ENCODE measurements around the gene FOXJ1. TPM values are rescaled to one million over a fixed set of nuclear protein-coding genes. Genes with fewer than 3 reads are reported as not detected.

The FOXJ1 gene
- total and polyA plus RNA-seq, 2 experiments from 2014 or later: 0.12 to 0.18 TPM

GRCh38 chr17:76104140-76104895 lies 36.7 kb downstream of the FOXJ1 start:
- no peak for DNase-seq (ENCODE audit: low read depth in 1 of 2, low spot score in 1 of 2)

GRCh38 chr17:76103274-76104139 lies 37.5 kb downstream of the FOXJ1 start, which contains the start of gene EXOC7:
Gene EXOC7, minus strand, starts transcription at chr17:76103787. Its CDS starts 95 bp downstream, at chr17:76103692.
- no peak for TF ChIP-seq CTCF (IDR thresholded peaks at IDR 0.05; ENCODE audit: low read depth, low read length)
- peak; percentile 92 to 97 for DNase-seq (ENCODE audit: low read depth in 1 of 2, low spot score in 1 of 2)
- H3K27ac ChIP-seq: peak within 1 kb of the TSS; percentile 79
- H3K9me3 ChIP-seq (ENCODE audit: low read depth): no peaks in the 10 kb centered on the region
- H3K27me3 ChIP-seq: no peaks in the 10 kb centered on the region
- H3K4me1 ChIP-seq (ENCODE audit: low read depth): peaks cover 5% of the 10 kb centered on the region
- H3K4me3 ChIP-seq: peak within 1 kb of the TSS; percentile 64
- peaks cover 23% of the 10 kb centered on the region for H3K36me3 ChIP-seq

More at GRCh38 chr17:76104140-76104895, 36.7 kb downstream of the FOXJ1 start:
- Histone ChIP-seq H3K4me1 (ENCODE audit: low read depth) (peaks cover 5% of the 10 kb centered on the region), H3K4me3 (peak overlapping the region; percentile 64), H3K36me3 (peaks cover 17% of the 10 kb centered on the region), H3K27me3 (no peaks in the 10 kb centered on the region), H3K9me3 (ENCODE audit: low read depth) (no peaks in the 10 kb centered on the region), H3K27ac (peak overlapping the region; percentile 79)
- TF ChIP-seq CTCF (IDR thresholded peaks at IDR 0.05; ENCODE audit: low read depth, low read length): no peak

DNA sequence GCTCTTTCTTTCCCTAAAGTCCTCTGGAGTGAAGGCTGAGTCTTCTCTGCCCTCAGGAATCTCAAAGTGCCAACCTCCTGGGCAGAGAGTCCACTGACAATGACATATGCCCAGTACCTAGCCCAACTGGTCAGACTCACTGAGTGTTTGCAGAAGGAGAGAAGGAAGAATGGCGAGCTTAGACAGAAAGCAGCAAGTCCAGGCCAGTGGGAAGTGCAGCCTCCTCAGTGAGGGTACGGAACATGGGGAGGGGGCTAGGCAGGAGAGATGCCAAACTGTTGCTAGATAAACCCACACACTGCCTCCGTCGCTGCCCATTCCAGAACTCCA lies 38.1 kb downstream of the FOXJ1 start:
- Histone ChIP-seq H3K4me1 (ENCODE audit: low read depth) (peaks cover 5% of the 10 kb centered on the region), H3K27ac (peak overlapping the region; percentile 79), H3K36me3 (peaks cover 23% of the 10 kb centered on the region), H3K27me3 (no peaks in the 10 kb centered on the region), H3K9me3 (ENCODE audit: low read depth) (no peaks in the 10 kb centered on the region), H3K4me3 (peak overlapping the region; percentile 64)
- no peak for DNase-seq (ENCODE audit: low read depth in 1 of 2, low spot score in 1 of 2)
- no peak for TF ChIP-seq CTCF (IDR thresholded peaks at IDR 0.05; ENCODE audit: low read depth, low read length)

DNA sequence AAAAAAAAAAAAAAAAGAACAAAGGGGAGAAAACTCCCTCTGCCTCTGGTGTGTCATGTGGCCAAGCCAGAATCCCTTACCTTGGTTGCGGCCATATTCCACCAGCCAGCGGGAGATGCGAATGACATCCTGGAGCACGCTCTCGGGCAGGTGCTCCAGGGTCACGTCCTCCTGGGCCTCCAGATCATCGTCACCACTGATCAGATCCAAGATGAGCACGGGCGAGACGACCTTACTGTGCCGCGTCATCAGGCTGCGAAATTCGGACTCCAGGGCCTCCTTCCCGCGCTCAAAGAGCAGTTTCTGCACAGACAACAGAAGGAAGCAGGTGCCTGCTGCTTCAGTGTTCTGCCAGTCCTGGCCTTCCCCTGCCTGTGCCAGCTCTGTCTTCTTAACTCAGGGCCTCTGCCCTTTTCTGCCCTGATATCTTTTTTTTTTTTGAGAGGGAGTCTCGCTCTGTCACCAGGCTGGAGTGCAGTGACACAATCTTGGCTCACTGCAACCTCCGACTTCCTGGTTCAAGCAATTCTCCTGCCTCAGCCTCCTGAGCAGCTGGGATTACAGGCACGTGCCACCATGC lies 43.2 kb downstream of the FOXJ1 start:
- H3K4me1 ChIP-seq (ENCODE audit: low read depth): peaks cover 4% of the 10 kb centered on the region
- no peak overlapping the region for H3K27ac ChIP-seq
- no peak for TF ChIP-seq CTCF (IDR thresholded peaks at IDR 0.05; ENCODE audit: low read depth, low read length)
- no peaks in the 10 kb centered on the region for H3K9me3 ChIP-seq (ENCODE audit: low read depth)
- peaks cover 51% of the 10 kb centered on the region for H3K36me3 ChIP-seq
- no peak for DNase-seq (ENCODE audit: low read depth in 1 of 2, low spot score in 1 of 2)
- H3K27me3 ChIP-seq: no peaks in the 10 kb centered on the region
- H3K4me3 ChIP-seq: no peak overlapping the region

- H3K36me3 ChIP-seq: peaks cover 45% of the 10 kb centered on the region
- no peaks in the 10 kb centered on the region for H3K27me3 ChIP-seq
- H3K9me3 ChIP-seq (ENCODE audit: low read depth): no peaks in the 10 kb centered on the region
- DNase-seq (ENCODE audit: low read depth in 1 of 2, low spot score in 1 of 2): no peak
- H3K4me1 ChIP-seq (ENCODE audit: low read depth): no peaks in the 10 kb centered on the region
- no peak overlapping the region for H3K27ac ChIP-seq
- no peak for TF ChIP-seq CTCF (IDR thresholded peaks at IDR 0.05; ENCODE audit: low read depth, low read length)
- no peak overlapping the region for H3K4me3 ChIP-seq
Measured at GRCh38 chr17:76095943-76096342, 45.1 kb downstream of the FOXJ1 start.

All from cardiac muscle cell (in vitro differentiated cells and primary cell).